IMR-90 (cell line): ENCODE results near the gene MANSC4.

ENCODE experiments used
- CEBPB ChIP-seq: IDR thresholded peaks from 2 replicates; pipeline ENCODE4 v1.6.1; 2012; ENCODE audit warnings: low read depth, low read length, improper control_type of control experiment
- MAFK ChIP-seq: IDR thresholded peaks from 2 replicates; pipeline ENCODE4 v1.6.1; 2012; ENCODE audit warnings: low read depth, low read length, improper control_type of control experiment
- POLR2A ChIP-seq: IDR thresholded peaks from 2 replicates; pipeline ENCODE4 v1.6.1; 2012; ENCODE audit warnings: mild to moderate bottlenecking, low read depth, low read length
- TF ChIP-seq, protein P1 (sequence below): conservative IDR thresholded peaks from 2 replicates; pipeline ENCODE4 v1.5.1; 2012; ENCODE audit warnings: mild to moderate bottlenecking, low read depth, low read length, improper control_type of control experiment

DNA sequence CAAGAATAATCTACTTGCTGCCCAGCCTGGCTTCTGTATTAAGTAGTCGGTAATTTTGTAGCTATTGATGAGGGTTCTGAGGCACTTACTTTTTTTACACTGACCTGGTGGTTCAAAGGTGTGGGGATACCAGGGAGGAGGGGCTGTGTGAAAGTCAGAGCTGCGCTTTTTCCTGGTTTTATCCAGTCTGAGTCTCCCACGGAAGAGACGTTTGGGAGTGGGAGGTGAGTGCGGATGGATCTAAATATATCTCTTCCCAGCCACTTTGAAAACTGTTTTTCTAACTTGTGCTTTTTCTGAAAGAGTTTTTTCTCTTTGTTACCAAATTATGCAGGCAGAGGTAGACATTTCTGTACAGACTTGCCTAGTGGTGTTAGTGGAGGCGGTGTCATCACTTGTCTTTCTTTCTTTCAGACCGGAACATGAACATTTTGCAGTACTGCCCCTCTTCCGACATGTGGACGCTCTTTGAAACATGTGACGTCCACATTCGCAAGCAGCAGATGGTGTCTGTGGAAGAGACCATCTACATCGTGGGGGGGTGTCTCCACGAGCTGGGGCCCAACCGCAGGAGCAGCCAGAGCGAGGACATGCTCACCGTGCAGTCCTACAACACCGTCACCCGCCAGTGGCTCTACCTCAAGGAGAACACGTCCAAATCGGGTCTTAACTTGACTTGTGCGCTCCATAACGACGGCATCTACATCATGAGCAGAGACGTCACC, 17.4 kb upstream of the MANSC4 start:
- TF ChIP-seq CEBPB (no peak), POLR2A (no peak), MAFK (no peak)
- TF ChIP-seq, protein P1, sequence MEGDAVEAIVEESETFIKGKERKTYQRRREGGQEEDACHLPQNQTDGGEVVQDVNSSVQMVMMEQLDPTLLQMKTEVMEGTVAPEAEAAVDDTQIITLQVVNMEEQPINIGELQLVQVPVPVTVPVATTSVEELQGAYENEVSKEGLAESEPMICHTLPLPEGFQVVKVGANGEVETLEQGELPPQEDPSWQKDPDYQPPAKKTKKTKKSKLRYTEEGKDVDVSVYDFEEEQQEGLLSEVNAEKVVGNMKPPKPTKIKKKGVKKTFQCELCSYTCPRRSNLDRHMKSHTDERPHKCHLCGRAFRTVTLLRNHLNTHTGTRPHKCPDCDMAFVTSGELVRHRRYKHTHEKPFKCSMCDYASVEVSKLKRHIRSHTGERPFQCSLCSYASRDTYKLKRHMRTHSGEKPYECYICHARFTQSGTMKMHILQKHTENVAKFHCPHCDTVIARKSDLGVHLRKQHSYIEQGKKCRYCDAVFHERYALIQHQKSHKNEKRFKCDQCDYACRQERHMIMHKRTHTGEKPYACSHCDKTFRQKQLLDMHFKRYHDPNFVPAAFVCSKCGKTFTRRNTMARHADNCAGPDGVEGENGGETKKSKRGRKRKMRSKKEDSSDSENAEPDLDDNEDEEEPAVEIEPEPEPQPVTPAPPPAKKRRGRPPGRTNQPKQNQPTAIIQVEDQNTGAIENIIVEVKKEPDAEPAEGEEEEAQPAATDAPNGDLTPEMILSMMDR = no peak
